HEK293 (cell line): ENCODE data around the gene TFRC.
A peak's percentile ranks its signal among the peaks of the same experiment; 100 is the strongest.

ENCODE experiments used
- KLF7 ChIP-seq: fragments of 450-650 bp; formaldehyde crosslinking; IDR thresholded peaks from 2 replicates; pipeline ENCODE4 v1.5.1; 2016; ENCODE audit warnings: missing biosample characterization, missing genetic modification characterization, borderline replicate concordance
- KLF8 ChIP-seq: fragments of 450-650 bp; formaldehyde crosslinking; IDR thresholded peaks from 2 replicates; pipeline ENCODE4 v1.5.1; 2016; ENCODE audit warnings: missing biosample characterization, missing genetic modification characterization
- YY2 ChIP-seq: fragments of 450-650 bp; formaldehyde crosslinking; IDR thresholded peaks from 2 replicates; pipeline ENCODE4 v1.5.1; 2016; ENCODE audit warnings: missing biosample characterization, missing genetic modification characterization
- ZFP3 ChIP-seq: fragments of 450-650 bp; formaldehyde crosslinking; IDR thresholded peaks from 2 replicates; pipeline ENCODE4 v1.5.1; 2016; ENCODE audit warnings: low read depth, missing biosample characterization, missing genetic modification characterization
- ZFP41 ChIP-seq: fragments of 450-650 bp; formaldehyde crosslinking; IDR thresholded peaks from 2 replicates; pipeline ENCODE4 v1.5.1; 2016; ENCODE audit warnings: missing biosample characterization, missing genetic modification characterization, borderline replicate concordance
- ZNF266 ChIP-seq: fragments of 450-650 bp; formaldehyde crosslinking; IDR thresholded peaks from 2 replicates; pipeline ENCODE4 v1.5.1; 2016; ENCODE audit warnings: missing biosample characterization, missing genetic modification characterization, low read depth
- ZNF292 ChIP-seq: fragments of 450-650 bp; formaldehyde crosslinking; IDR thresholded peaks from 2 replicates; pipeline ENCODE4 v1.5.1; 2016; ENCODE audit warnings: low read depth, missing biosample characterization, missing genetic modification characterization, borderline replicate concordance
- ZNF335 ChIP-seq: fragments of 450-650 bp; formaldehyde crosslinking; conservative IDR thresholded peaks from 2 replicates; pipeline ENCODE4 v1.5.1; 2016; ENCODE audit warnings: missing biosample characterization, missing genetic modification characterization
- ZNF416 ChIP-seq: fragments of 450-650 bp; formaldehyde crosslinking; IDR thresholded peaks from 2 replicates; pipeline ENCODE4 v1.5.1; 2016; ENCODE audit warnings: missing biosample characterization, missing genetic modification characterization
- ZNF660 ChIP-seq: fragments of 450-650 bp; IDR thresholded peaks from 2 replicates; pipeline ENCODE4 v1.5.1; 2018; ENCODE audit warnings: missing biosample characterization, mild to moderate bottlenecking, missing genetic modification characterization
- ZNF76 ChIP-seq: fragments of 450-650 bp; formaldehyde crosslinking; IDR thresholded peaks from 2 replicates; pipeline ENCODE4; 2016; ENCODE audit warnings: low read depth, missing biosample characterization, missing genetic modification characterization, borderline replicate concordance
- ZNF791 ChIP-seq: fragments of 450-650 bp; formaldehyde crosslinking; IDR thresholded peaks from 2 replicates; pipeline ENCODE4 v1.5.1; 2016; ENCODE audit warnings: missing biosample characterization, missing genetic modification characterization
- ZNF830 ChIP-seq: fragments of 450-650 bp; IDR thresholded peaks from 2 replicates; pipeline ENCODE4 v1.5.0; 2018; ENCODE audit warnings: missing biosample characterization, missing genetic modification characterization, low read depth, mild to moderate bottlenecking, moderate library complexity
- ZSCAN23 ChIP-seq: fragments of 450-650 bp; formaldehyde crosslinking; IDR thresholded peaks from 2 replicates; pipeline ENCODE4 v1.5.1; 2016; ENCODE audit warnings: missing biosample characterization, missing genetic modification characterization
- TF ChIP-seq, protein P1 (sequence below): fragments of 450-650 bp; formaldehyde crosslinking; IDR thresholded peaks from 2 replicates; pipeline ENCODE4 v1.5.1; 2016; ENCODE audit warnings: missing biosample characterization, missing genetic modification characterization
- TF ChIP-seq, protein P2 (sequence below): fragments of 450-650 bp; formaldehyde crosslinking; IDR thresholded peaks from 2 replicates; pipeline ENCODE4 v1.5.1; 2016; ENCODE audit warnings: missing biosample characterization, missing genetic modification characterization
- TF ChIP-seq, protein P3 (sequence below): fragments of 450-650 bp; formaldehyde crosslinking; conservative IDR thresholded peaks from 2 replicates; pipeline ENCODE4 v1.5.1; 2016; ENCODE audit warnings: low read depth, missing biosample characterization, missing genetic modification characterization
- TF ChIP-seq, protein P4 (sequence below): fragments of 450-650 bp; formaldehyde crosslinking; IDR thresholded peaks from 2 replicates; pipeline ENCODE4 v1.5.1; 2017; ENCODE audit warnings: missing biosample characterization, missing genetic modification characterization
- TF ChIP-seq, protein P5 (sequence below): fragments of 450-650 bp; formaldehyde crosslinking; IDR thresholded peaks from 2 replicates; pipeline ENCODE4 v1.5.1; 2016; ENCODE audit warnings: missing biosample characterization, missing genetic modification characterization

TFRC gene

DNA sequence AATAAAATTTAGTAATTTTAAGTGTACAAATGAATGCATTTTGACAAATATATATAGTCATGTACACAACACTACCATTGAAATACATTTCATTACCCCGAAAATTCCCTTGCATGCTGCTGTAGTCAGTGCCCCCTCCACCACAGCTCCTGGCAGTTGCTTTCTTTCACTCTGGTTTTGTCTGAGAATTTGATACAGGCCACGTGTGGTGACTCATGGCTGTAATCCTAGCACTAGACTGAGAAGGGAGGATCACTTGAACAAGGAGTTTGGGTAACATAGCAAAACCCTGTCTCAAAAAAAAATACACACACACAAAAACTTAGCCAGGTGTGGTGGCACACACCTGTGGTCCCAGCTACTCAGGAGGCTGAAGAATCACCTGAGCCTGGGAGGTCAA, 65.4 kb downstream of the TFRC start (continued):
- TF ChIP-seq, protein P1, sequence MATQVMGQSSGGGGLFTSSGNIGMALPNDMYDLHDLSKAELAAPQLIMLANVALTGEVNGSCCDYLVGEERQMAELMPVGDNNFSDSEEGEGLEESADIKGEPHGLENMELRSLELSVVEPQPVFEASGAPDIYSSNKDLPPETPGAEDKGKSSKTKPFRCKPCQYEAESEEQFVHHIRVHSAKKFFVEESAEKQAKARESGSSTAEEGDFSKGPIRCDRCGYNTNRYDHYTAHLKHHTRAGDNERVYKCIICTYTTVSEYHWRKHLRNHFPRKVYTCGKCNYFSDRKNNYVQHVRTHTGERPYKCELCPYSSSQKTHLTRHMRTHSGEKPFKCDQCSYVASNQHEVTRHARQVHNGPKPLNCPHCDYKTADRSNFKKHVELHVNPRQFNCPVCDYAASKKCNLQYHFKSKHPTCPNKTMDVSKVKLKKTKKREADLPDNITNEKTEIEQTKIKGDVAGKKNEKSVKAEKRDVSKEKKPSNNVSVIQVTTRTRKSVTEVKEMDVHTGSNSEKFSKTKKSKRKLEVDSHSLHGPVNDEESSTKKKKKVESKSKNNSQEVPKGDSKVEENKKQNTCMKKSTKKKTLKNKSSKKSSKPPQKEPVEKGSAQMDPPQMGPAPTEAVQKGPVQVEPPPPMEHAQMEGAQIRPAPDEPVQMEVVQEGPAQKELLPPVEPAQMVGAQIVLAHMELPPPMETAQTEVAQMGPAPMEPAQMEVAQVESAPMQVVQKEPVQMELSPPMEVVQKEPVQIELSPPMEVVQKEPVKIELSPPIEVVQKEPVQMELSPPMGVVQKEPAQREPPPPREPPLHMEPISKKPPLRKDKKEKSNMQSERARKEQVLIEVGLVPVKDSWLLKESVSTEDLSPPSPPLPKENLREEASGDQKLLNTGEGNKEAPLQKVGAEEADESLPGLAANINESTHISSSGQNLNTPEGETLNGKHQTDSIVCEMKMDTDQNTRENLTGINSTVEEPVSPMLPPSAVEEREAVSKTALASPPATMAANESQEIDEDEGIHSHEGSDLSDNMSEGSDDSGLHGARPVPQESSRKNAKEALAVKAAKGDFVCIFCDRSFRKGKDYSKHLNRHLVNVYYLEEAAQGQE (tag by site-specific recombination), result no peak
- TF ChIP-seq ZFP3 (tag by site-specific recombination) (no peak), KLF8 (tag by site-specific recombination) (no peak), ZNF76 (tag by site-specific recombination) (no peak), YY2 (no peak), ZNF660 (tag by site-specific recombination) (0 out of 2 replicates have a peak, but pooled peaks have one; percentile 54), ZNF791 (tag by site-specific recombination) (no peak), ZFP41 (no peak), ZSCAN23 (tag by site-specific recombination) (no peak), ZNF335 (tag by site-specific recombination) (no peak), ZNF416 (tag by site-specific recombination) (no peak), ZNF266 (tag by site-specific recombination) (no peak), ZNF830 (no peak), KLF7 (no peak), ZNF292 (tag by site-specific recombination) (no peak)
- TF ChIP-seq, protein P2, sequence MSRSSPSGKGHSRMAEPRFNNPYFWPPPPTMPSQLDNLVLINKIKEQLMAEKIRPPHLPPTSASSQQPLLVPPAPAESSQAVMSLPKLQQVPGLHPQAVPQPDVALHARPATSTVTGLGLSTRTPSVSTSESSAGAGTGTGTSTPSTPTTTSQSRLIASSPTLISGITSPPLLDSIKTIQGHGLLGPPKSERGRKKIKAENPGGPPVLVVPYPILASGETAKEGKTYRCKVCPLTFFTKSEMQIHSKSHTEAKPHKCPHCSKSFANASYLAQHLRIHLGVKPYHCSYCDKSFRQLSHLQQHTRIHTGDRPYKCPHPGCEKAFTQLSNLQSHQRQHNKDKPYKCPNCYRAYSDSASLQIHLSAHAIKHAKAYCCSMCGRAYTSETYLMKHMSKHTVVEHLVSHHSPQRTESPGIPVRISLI (tag by site-specific recombination), result 0 out of 2 replicates have a peak, but pooled peaks have one; percentile 24
- TF ChIP-seq, protein P3, sequence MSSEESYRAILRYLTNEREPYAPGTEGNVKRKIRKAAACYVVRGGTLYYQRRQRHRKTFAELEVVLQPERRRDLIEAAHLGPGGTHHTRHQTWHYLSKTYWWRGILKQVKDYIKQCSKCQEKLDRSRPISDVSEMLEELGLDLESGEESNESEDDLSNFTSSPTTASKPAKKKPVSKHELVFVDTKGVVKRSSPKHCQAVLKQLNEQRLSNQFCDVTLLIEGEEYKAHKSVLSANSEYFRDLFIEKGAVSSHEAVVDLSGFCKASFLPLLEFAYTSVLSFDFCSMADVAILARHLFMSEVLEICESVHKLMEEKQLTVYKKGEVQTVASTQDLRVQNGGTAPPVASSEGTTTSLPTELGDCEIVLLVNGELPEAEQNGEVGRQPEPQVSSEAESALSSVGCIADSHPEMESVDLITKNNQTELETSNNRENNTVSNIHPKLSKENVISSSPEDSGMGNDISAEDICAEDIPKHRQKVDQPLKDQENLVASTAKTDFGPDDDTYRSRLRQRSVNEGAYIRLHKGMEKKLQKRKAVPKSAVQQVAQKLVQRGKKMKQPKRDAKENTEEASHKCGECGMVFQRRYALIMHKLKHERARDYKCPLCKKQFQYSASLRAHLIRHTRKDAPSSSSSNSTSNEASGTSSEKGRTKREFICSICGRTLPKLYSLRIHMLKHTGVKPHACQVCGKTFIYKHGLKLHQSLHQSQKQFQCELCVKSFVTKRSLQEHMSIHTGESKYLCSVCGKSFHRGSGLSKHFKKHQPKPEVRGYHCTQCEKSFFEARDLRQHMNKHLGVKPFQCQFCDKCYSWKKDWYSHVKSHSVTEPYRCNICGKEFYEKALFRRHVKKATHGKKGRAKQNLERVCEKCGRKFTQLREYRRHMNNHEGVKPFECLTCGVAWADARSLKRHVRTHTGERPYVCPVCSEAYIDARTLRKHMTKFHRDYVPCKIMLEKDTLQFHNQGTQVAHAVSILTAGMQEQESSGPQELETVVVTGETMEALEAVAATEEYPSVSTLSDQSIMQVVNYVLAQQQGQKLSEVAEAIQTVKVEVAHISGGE (tag by site-specific recombination), result no peak
- TF ChIP-seq, protein P4, sequence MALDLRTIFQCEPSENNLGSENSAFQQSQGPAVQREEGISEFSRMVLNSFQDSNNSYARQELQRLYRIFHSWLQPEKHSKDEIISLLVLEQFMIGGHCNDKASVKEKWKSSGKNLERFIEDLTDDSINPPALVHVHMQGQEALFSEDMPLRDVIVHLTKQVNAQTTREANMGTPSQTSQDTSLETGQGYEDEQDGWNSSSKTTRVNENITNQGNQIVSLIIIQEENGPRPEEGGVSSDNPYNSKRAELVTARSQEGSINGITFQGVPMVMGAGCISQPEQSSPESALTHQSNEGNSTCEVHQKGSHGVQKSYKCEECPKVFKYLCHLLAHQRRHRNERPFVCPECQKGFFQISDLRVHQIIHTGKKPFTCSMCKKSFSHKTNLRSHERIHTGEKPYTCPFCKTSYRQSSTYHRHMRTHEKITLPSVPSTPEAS, result peak; percentile 45; the same call in 1 of the 2 replicates
- TF ChIP-seq, protein P5, sequence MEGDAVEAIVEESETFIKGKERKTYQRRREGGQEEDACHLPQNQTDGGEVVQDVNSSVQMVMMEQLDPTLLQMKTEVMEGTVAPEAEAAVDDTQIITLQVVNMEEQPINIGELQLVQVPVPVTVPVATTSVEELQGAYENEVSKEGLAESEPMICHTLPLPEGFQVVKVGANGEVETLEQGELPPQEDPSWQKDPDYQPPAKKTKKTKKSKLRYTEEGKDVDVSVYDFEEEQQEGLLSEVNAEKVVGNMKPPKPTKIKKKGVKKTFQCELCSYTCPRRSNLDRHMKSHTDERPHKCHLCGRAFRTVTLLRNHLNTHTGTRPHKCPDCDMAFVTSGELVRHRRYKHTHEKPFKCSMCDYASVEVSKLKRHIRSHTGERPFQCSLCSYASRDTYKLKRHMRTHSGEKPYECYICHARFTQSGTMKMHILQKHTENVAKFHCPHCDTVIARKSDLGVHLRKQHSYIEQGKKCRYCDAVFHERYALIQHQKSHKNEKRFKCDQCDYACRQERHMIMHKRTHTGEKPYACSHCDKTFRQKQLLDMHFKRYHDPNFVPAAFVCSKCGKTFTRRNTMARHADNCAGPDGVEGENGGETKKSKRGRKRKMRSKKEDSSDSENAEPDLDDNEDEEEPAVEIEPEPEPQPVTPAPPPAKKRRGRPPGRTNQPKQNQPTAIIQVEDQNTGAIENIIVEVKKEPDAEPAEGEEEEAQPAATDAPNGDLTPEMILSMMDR (tag by site-specific recombination), result no peak
